GM21825 (cell line): ENCODE data around the gene PYCARD.
"Not testable (repeated sequence)": the region's sequence is repeated elsewhere in the genome, so short reads cannot be mapped to it uniquely, and the experiment has no call there.

Experiments
- ATAC-seq: cut with Tn5 transposase; IDR thresholded peaks from one replicate; pipeline ENCODE4 v1.9.1; 2021; ENCODE audit warnings: mild to moderate bottlenecking, moderate library complexity; ENCODE audit not compliant: unreplicated experiment

The PYCARD gene

GRCh38 chr16:31191697-31192428, 10.7 kb downstream of the PYCARD start:
- ATAC-seq, result no peak

DNA sequence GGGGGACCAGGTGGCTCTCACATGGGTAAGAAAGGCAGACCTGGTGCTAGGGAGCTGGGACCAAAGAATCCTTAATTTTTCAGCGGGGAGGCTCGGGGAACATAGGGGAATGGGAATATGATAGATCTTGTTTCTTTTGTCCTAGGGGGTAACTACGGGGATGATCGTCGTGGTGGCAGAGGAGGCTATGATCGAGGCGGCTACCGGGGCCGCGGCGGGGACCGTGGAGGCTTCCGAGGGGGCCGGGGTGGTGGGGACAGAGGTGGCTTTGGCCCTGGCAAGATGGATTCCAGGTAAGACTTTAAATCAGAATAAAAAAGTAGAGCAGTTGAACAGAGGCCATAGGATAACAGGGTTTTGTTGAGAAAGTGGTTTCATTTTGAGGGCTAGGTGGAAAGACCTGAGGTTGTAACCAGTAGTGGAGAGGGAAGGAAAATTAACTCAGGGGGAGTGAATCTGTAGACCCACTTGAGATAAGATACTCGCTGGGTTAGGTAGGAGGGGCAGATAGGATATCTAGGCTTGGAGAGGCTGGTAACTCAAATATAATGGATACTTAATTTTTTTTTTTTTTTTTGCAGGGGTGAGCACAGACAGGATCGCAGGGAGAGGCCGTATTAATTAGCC, 11.6 kb downstream of the PYCARD start:
- no peak for ATAC-seq

DNA sequence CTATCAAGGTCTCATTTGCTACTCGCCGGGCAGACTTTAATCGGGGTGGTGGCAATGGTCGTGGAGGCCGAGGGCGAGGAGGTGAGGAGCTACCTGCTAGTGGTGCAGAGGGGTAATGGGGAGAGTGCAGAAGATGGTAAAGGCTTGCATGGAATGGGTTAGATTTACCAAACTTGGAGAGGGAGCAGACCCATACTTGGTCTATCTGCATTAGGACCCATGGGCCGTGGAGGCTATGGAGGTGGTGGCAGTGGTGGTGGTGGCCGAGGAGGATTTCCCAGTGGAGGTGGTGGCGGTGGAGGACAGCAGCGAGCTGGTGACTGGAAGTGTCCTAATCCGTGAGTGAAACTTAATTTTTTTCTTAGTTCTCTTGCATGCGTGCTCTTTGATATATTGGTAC, 12.5 kb downstream of the PYCARD start:
- no peak for ATAC-seq

GRCh38 chr16:31189412-31189778, 13.2 kb downstream of the PYCARD start:
- ATAC-seq, result no peak

DNA sequence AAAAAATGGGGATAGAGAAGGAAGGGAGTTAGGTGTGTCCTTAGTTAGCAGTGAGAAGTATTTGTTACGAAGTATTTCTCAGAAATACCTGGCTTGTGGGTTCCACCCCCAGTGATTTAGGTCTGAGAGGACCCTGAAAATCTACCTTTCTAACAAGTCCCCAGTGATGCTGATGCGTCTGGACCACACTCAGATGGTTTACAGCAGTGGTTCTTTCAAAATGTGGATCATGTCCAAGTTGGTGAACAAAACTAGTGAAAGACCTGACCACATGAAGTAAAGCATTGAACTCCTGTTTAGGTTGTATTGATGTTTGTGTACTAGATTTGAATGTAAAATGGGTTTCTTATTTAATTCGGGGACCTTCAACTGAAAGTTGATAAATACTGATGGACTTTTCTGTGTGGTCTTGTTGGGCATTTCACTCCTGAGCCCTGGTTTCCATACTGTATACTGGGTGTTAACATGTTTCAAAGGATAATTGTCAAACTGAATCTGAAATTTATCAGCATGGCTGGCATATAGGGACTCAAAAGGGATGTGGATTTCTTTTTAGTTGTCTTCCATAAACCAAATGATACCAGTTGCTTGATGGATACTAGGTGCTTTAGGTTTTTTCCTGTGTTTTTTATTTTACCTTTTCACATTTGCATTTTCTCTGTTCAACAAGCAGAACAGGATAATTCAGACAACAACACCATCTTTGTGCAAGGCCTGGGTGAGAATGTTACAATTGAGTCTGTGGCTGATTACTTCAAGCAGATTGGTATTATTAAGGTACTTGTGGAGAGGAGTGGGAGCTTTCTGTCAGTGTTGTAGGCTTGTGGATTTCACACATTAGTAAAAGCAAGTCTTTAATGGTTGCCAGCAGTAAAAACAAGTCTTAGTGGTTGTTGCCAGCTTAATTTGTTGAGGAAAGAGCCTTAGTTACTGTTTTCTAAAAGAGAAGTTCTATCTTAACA, 13.8 kb downstream of the PYCARD start:
- no peak for ATAC-seq

GRCh38 chr16:31187808-31188189, 14.8 kb downstream of the PYCARD start:
- ATAC-seq, result no peak

DNA sequence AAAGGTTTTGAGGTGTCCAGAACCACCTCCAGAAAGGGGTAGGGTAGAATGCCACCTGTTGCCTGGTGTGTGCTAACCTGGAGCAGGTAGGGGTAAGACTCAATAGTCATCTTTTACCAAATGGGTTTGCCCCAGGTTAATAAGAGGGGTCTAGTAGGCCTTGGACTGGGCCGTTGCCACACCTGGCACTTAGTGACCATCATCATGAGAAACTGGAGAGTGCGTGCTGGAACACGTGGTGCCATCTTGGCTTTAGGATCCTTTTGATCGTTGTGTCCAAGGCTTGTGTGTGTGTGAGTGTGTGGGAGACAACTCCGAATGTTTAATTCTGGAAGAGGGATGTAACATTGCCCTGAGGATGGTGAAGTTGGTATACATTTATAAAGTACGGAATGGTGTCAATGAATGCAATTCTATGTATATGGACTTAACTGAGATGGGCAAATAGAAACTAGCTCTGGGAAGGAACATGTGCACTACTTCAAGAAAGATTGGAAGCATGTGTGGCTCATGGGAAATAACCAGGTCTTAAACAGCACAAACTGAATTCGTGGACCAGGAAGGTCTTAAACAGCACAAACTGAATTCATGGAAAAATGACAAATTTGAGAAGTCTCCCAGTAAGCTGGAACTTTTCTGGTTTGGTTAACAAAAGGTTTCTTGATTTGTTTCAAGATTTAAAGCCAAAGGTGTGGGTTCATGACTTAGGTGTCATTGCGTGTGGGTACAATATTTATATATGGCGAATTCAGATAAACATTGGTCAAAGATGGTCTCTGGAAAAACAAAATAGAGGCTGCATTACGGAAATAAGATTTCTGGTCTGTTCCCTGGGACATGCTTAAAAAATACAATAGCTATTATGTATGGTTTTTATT, 15.4 kb downstream of the PYCARD start:
- no peak for ATAC-seq

- no peak for ATAC-seq
Measured at GRCh38 chr16:31186176-31186575, 16.4 kb downstream of the PYCARD start.

DNA sequence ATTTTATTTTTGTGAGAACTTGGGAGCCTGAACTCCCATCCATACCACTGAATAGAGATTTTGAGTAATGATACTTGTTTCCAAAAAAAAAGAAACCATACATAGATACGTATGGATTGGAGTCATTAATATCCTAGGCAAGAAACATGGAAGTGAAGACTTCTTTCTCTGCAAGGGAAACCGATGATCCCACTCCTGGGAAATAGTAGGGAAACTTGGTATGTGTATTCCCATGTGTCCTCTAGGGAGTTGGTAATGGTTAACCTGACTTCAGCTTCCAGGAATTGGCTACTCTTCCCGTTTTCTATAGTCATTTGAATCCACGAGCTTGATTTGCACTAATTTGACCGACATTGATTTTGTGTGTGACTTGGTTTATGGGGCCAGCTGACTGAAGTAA, 17.2 kb downstream of the PYCARD start:
- no peak for ATAC-seq

DNA sequence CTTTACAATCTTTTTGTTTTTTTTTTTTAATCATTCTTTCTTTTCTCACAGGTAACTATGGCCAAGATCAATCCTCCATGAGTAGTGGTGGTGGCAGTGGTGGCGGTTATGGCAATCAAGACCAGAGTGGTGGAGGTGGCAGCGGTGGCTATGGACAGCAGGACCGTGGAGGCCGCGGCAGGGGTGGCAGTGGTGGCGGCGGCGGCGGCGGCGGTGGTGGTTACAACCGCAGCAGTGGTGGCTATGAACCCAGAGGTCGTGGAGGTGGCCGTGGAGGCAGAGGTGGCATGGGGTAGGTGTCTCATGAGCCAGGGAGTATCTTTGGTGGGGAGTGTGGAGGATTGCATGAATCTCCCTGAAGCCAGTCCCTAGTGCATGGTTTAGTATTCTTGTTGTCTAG, 17.7 kb downstream of the PYCARD start:
- no peak for ATAC-seq

DNA sequence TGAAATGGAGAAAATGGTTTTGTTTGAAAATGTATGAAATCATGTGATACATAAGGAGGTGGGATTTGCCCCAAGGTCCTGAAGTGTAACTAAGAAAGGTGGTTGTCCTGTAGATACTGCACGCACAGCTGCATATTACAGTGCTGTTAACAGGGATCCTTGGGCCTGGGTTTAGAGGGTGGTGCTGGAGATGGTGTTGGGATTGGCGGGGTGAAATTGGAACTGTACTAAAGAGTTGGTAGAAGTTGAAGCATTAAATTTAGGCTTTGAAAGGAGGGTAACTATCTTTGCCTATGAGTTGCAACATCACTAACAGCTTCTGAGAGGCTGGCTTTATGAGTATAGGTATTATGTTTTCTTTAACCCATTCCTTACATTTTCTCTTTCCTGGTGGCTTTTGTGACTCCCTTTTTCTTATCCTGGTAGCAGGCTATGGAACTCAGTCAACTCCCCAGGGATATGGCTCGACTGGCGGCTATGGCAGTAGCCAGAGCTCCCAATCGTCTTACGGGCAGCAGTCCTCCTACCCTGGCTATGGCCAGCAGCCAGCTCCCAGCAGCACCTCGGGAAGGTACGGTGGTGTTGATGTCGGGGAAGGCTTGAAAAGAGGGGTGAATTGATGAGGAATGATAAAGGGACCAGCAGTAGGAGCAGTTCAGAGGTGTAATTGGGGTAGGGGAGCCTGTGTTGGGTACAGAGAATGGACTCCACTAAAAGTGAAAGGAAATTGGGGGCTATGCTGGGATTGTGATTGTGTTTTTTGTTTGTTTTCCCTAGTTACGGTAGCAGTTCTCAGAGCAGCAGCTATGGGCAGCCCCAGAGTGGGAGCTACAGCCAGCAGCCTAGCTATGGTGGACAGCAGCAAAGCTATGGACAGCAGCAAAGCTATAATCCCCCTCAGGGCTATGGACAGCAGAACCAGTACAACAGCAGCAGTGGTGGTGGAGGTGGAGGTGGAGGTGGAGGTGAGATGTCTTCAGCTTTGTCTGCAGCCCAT, 18.8 kb downstream of the PYCARD start:
- no peak for ATAC-seq

DNA sequence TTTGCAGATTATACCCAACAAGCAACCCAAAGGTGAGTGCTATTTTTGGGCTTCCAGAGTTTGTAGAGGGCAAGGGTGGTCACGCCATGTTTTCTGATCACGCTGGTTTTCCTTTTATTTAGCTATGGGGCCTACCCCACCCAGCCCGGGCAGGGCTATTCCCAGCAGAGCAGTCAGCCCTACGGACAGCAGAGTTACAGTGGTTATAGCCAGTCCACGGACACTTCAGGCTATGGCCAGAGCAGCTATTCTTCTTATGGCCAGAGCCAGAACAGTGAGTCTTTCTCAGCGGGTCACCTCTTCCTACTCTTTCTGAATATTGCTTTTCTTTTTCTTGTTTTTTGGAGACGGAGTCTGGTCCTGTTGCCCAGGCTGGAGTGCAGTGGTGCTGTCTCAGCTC, 20.2 kb downstream of the PYCARD start:
- no peak for ATAC-seq

DNA sequence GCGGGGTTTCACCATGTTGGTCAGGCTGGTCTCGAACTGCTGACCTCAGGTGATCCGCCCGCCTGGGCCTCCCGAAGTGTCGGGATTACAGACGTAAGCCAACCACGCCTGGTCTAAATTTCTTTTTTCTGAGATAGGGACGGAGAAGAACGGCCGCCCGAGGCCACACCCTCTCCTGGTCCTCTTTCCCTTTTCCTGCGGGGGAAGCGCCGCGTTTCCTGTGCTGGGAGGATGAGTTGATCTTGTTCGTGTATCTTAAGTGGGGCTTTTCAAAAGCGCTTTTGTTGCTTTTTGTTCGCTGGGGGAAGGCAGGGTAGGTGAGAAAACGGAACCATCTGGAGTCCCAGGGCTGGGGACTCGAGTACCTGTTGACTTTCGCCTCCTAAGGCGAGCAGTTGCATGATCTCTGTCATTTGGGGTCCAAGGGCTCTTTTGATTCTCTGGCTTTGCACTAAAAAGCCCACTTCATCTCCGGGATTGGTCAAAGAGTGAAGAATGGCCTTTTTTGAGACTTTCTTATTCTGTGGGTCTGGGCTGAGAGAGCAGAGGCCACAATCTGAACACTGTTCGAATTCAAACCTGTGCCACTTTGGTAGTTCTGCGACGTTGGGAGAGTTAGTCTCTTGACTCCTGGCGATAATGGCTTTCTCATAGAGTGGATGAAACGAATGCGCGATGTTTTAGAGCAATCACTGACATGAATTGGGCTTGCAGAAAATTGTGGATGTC, 21.3 kb downstream of the PYCARD start:
- ATAC-seq, result no peak

GRCh38 chr16:31179747-31180459, 22.7 kb downstream of the PYCARD start, which contains the start of gene FUS:
Gene FUS, plus strand, starts transcription at chr16:31180139. Its CDS starts 76 bp downstream, at chr16:31180215.
- ATAC-seq, result peak; percentile 49

DNA sequence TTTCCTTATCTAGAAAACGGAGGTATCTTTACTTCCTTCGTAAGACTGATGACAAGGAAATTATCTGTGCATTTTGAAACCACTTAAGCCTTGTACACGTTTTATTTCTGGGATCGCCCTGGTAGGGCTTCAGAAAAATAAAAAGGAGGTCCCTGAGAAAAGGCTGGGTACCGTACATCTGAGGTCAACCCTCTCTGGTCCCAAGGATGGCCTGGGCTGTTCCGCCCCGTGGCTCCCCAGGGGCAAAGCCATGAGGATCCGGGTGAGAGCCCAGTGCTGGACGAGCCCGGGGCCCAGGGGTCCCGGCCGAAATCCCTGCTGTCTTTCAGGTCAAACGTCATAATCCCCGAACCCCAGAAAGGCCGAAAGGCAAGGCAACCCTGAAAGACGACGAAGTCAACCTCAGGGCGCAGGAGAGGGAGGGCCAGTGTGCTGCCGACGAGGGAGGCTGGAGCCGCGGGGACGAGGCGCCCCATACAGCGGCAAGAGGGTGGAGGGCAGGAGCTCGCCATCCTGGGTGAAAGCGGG, 23.3 kb downstream of the PYCARD start:
- no peak for ATAC-seq

GRCh38 chr16:31177136-31177535, 25.4 kb downstream of the PYCARD start:
- ATAC-seq, result no peak

GRCh38 chr16:31170048-31170447, 32.5 kb downstream of the PYCARD start:
- not testable (repeated sequence) for ATAC-seq

DNA sequence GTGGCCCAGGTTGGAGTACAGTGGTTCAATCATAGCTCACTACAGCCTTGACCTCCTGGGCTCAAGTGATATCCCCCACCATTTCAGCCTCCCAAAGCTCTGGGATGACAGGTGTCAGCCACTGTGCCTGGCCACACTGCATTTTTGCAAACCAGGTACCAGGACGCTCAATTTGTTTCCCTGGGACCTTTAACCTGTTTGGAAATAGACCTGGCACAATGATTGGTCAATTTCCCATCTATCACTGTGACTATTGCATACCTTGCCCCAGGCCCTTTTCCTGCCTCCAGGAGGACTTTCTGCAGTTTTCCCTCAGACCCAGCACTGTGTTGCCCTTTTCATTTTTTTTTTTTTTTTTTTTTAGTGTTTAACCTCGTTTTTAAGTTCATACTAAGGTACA, 33.7 kb downstream of the PYCARD start:
- no peak for ATAC-seq
